Measurements from ENCODE around the gene ZGPAT. TPM values are rescaled to one million over a fixed set of nuclear protein-coding genes. Genes with fewer than 3 reads are reported as not detected.
A peak's percentile ranks its signal among the peaks of the same experiment; 100 is the strongest.

The ZGPAT gene
- total and polyA plus RNA-seq, 2 of the 13 experiments (the other 11 are each of a cell fraction or from before 2014, with no cell fraction given), result 23.0 to 41.9 TPM

- TF ChIP-seq, protein P1, sequence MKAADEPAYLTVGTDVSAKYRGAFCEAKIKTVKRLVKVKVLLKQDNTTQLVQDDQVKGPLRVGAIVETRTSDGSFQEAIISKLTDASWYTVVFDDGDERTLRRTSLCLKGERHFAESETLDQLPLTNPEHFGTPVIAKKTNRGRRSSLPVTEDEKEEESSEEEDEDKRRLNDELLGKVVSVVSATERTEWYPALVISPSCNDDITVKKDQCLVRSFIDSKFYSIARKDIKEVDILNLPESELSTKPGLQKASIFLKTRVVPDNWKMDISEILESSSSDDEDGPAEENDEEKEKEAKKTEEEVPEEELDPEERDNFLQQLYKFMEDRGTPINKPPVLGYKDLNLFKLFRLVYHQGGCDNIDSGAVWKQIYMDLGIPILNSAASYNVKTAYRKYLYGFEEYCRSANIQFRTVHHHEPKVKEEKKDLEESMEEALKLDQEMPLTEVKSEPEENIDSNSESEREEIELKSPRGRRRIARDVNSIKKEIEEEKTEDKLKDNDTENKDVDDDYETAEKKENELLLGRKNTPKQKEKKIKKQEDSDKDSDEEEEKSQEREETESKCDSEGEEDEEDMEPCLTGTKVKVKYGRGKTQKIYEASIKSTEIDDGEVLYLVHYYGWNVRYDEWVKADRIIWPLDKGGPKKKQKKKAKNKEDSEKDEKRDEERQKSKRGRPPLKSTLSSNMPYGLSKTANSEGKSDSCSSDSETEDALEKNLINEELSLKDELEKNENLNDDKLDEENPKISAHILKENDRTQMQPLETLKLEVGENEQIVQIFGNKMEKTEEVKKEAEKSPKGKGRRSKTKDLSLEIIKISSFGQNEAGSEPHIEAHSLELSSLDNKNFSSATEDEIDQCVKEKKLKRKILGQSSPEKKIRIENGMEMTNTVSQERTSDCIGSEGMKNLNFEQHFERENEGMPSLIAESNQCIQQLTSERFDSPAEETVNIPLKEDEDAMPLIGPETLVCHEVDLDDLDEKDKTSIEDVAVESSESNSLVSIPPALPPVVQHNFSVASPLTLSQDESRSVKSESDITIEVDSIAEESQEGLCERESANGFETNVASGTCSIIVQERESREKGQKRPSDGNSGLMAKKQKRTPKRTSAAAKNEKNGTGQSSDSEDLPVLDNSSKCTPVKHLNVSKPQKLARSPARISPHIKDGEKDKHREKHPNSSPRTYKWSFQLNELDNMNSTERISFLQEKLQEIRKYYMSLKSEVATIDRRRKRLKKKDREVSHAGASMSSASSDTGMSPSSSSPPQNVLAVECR (CRISPR knock-in tag; IDR thresholded peaks at IDR 0.05; ENCODE audit: borderline replicate concordance), result peak; percentile 97
- peak; percentile 94 for TF ChIP-seq ELF1 (CRISPR knock-in tag; IDR thresholded peaks at IDR 0.05)
- TF ChIP-seq, protein P2, sequence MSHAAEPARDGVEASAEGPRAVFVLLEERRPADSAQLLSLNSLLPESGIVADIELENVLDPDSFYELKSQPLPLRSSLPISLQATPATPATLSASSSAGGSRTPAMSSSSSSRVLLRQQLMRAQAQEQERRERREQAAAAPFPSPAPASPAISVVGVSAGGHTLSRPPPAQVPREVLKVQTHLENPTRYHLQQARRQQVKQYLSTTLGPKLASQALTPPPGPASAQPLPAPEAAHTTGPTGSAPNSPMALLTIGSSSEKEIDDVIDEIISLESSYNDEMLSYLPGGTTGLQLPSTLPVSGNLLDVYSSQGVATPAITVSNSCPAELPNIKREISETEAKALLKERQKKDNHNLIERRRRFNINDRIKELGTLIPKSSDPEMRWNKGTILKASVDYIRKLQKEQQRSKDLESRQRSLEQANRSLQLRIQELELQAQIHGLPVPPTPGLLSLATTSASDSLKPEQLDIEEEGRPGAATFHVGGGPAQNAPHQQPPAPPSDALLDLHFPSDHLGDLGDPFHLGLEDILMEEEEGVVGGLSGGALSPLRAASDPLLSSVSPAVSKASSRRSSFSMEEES (CRISPR knock-in tag; IDR thresholded peaks at IDR 0.05), result peak; percentile 75; the same call in 1 of the 2 replicates
- peak; percentile 98 for TF ChIP-seq YEATS4 (CRISPR knock-in tag; IDR thresholded peaks at IDR 0.05; ENCODE audit: borderline replicate concordance)
- TF ChIP-seq, protein P3, sequence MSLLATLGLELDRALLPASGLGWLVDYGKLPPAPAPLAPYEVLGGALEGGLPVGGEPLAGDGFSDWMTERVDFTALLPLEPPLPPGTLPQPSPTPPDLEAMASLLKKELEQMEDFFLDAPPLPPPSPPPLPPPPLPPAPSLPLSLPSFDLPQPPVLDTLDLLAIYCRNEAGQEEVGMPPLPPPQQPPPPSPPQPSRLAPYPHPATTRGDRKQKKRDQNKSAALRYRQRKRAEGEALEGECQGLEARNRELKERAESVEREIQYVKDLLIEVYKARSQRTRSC (CRISPR knock-in tag; IDR thresholded peaks at IDR 0.05; ENCODE audit: low read depth), result no peak; the same call in 1 of the 2 replicates
- TF ChIP-seq, protein P4, sequence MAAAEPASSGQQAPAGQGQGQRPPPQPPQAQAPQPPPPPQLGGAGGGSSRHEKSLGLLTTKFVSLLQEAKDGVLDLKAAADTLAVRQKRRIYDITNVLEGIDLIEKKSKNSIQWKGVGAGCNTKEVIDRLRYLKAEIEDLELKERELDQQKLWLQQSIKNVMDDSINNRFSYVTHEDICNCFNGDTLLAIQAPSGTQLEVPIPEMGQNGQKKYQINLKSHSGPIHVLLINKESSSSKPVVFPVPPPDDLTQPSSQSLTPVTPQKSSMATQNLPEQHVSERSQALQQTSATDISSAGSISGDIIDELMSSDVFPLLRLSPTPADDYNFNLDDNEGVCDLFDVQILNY (CRISPR knock-in tag; conservative IDR thresholded peaks at IDR 0.05), result peak; percentile 95
- peak; percentile 41 for TF ChIP-seq AGO1 (IDR thresholded peaks at IDR 0.05; ENCODE audit: low read depth, low read length, poor library complexity, severe bottlenecking)
- TF ChIP-seq ZSCAN25 (CRISPR knock-in tag; IDR thresholded peaks at IDR 0.05), result peak; percentile 89
- TF ChIP-seq ZSCAN20 (CRISPR knock-in tag; IDR thresholded peaks at IDR 0.05; ENCODE audit: borderline replicate concordance), result peak; percentile 95
- no peak; the same call in 1 of the 2 replicates for TF ChIP-seq ZNF646 (CRISPR knock-in tag; IDR thresholded peaks at IDR 0.05)
- TF ChIP-seq AKAP8 (CRISPR knock-in tag; IDR thresholded peaks at IDR 0.05), result no peak; the same call in 1 of the 2 replicates
- TF ChIP-seq SAFB2 (CRISPR knock-in tag; IDR thresholded peaks at IDR 0.05; ENCODE audit: borderline replicate concordance, low read depth), result peak; percentile 93
- peak; percentile 89 for TF ChIP-seq XRCC5 (optimal IDR thresholded peaks at IDR 0.05; ENCODE audit: low read length)
Observed at GRCh38 chr20:63707558-63708300, at the start of gene ZGPAT, which contains the start of gene ARFRP1 (continued).
